Glomerular endothelial cell (primary cell): Measurements from ENCODE around the gene PAQR4. TPM values are rescaled to one million over a fixed set of nuclear protein-coding genes. Genes with fewer than 3 reads are reported as not detected.

Experiments
- DNase-seq: peaks from one replicate; pipeline ENCODE4 v3.0.0-alpha.2; 2011; ENCODE audit warnings: low read depth, low spot score; ENCODE audit errors: extremely low read depth
- total RNA-seq: library from RNA; depleted of rRNA; stranded (reverse); fragments of >200 nt; gene quantifications from 2 replicates; pipeline ENCODE4 v1.2.3, GENCODE V29; 2015

PAQR4 gene
- total RNA-seq, 1 donor from 2014 or later, result 14.9 TPM

GRCh38 chr16:3020604-3021448, 51.7 kb downstream of the PAQR4 start:
- no peak for DNase-seq

- DNase-seq, result no peak
Observed at GRCh38 chr16:3021449-3022207, 52.5 kb downstream of the PAQR4 start.

- DNase-seq, result no peak
Observed at GRCh38 chr16:3022208-3022683, 53.1 kb downstream of the PAQR4 start.

GRCh38 chr16:3022684-3023414, 53.7 kb downstream of the PAQR4 start:
- no peak for DNase-seq

Other genes starting within 250 kb of the PAQR4 start
- 0.05 and 1.1 TPM in 2 replicates for gene PRSS27, start 249.1 kb upstream of the PAQR4 start, total RNA-seq
- gene SRRM2, start 216.7 kb upstream of the PAQR4 start, total RNA-seq, result 117 and 239 TPM in 2 replicates
- gene ELOB, start 192.1 kb upstream of the PAQR4 start, total RNA-seq, result 231 and 338 TPM in 2 replicates
- not detected in 2 replicates for gene PRSS33, start 181.8 kb upstream of the PAQR4 start, total RNA-seq
- not detected in 2 replicates for gene PRSS41, start 170.9 kb upstream of the PAQR4 start, total RNA-seq
- gene PRSS21, start 152.1 kb upstream of the PAQR4 start, total RNA-seq, result not detected in 2 replicates
- gene ZG16B, start 139.0 kb upstream of the PAQR4 start, total RNA-seq, result 0.99 TPM in 1 of 2 replicates, not detected in the other
- 0.44 TPM in 1 of 2 replicates, not detected in the other for gene PRSS22, start 111.2 kb upstream of the PAQR4 start, total RNA-seq
- 81.6 and 96.0 TPM in 2 replicates for gene FLYWCH2, start 86.1 kb upstream of the PAQR4 start, total RNA-seq
- gene FLYWCH1, start 57.4 kb upstream of the PAQR4 start, total RNA-seq, result 49.2 and 56.5 TPM in 2 replicates
- gene KREMEN2, start 5.1 kb upstream of the PAQR4 start, total RNA-seq, result 0.15 TPM in 1 of 2 replicates, not detected in the other
- 9.0 and 12.9 TPM in 2 replicates for gene PKMYT1, start 11.1 kb downstream of the PAQR4 start, total RNA-seq
- gene CLDN9, start 43.6 kb downstream of the PAQR4 start, total RNA-seq, result not detected in 2 replicates
- gene CLDN6, start 48.8 kb downstream of the PAQR4 start, total RNA-seq, result 0.12 and 12.9 TPM in 2 replicates
- gene TNFRSF12A, start 51.0 kb downstream of the PAQR4 start, total RNA-seq, result 202 and 204 TPM in 2 replicates
- 24.7 and 32.6 TPM in 2 replicates for gene HCFC1R1, start 54.6 kb downstream of the PAQR4 start, total RNA-seq
- 20.7 and 28.9 TPM in 2 replicates for gene THOC6, start 54.7 kb downstream of the PAQR4 start, total RNA-seq
- gene BICDL2, start 67.6 kb downstream of the PAQR4 start, total RNA-seq, result not detected in 2 replicates
- 0.05 and 0.35 TPM in 2 replicates for gene MMP25, start 77.2 kb downstream of the PAQR4 start, total RNA-seq
- gene IL32, start 96.3 kb downstream of the PAQR4 start, total RNA-seq, result 960 and 1,559 TPM in 2 replicates
- gene ZSCAN10, start 129.9 kb downstream of the PAQR4 start, total RNA-seq, result not detected in 2 replicates
- 19.8 and 26.3 TPM in 2 replicates for gene ZNF205, start 143.2 kb downstream of the PAQR4 start, total RNA-seq
- 7.5 and 15.1 TPM in 2 replicates for gene ZNF213, start 165.7 kb downstream of the PAQR4 start, total RNA-seq
- gene OR1F1, start 218.9 kb downstream of the PAQR4 start, total RNA-seq, result not detected in 2 replicates